Measurements from ENCODE around the gene DAP. TPM values are rescaled to one million over a fixed set of nuclear protein-coding genes. Genes with fewer than 3 reads are reported as not detected.
"Not testable (repeated sequence)": the region's sequence is repeated elsewhere in the genome, so short reads cannot be mapped to it uniquely, and the experiment has no call there.

The DAP gene
- total and polyA plus RNA-seq, 2 of the 13 experiments (the other 11 are each of a cell fraction or from before 2014, with no cell fraction given) = 22.0 to 57.5 TPM

- no peak for FAIRE-seq
- no peak for DNase-seq (ENCODE audit: low spot score)
- 94% methylated on average over 40 of the region's 48 CpGs for WGBS (ENCODE audit: low lambda C conversion rate)
- Histone ChIP-seq H3K36me3 (replicated peaks in 1 of 2; ENCODE audit: control insufficient read depth in 1 of 2, insufficient read depth in 2 of 2, low read length in 2 of 2) (no peaks in the 10 kb centered on the region), H3K4me2 (ENCODE audit: low read depth, low read length) (no peak overlapping the region), H3K4me1 (ENCODE audit: insufficient read depth, low read length) (no peaks in the 10 kb centered on the region), H3K9ac (ENCODE audit: insufficient read depth, low read depth, low read length) (no peak overlapping the region), H3K79me2 (ENCODE audit: insufficient read depth, low read length) (no peaks in the 10 kb centered on the region), H2AFZ (ENCODE audit: low read length) (no peak overlapping the region), H3K4me3 (replicated peaks in 1 of 3; ENCODE audit: insufficient read depth in 1 of 3, low read depth in 2 of 3, low read length in 3 of 3) (no peak overlapping the region), H3K9me3 (ENCODE audit: low read length) (no peaks in the 10 kb centered on the region), H4K20me1 (ENCODE audit: insufficient read depth, low read length) (0 out of 2 replicates have a peak, but pooled peaks cover 2% of the 10 kb centered on the region), H3K27ac (ENCODE audit: extremely low read length, insufficient read depth, low read length) (no peak overlapping the region), H3K27me3 (ENCODE audit: control insufficient read depth in 1 of 2, insufficient read depth in 2 of 2, low read length in 2 of 2) (peaks cover 3 to 20% of the 10 kb centered on the region in 2 experiments; a peak in 3 of 5 replicates)
- ChIA-PET POLR2A (no interaction called here), CTCF (ENCODE audit: low intra/inter-chr PET ratio, low total read pairs) (no interaction called here)
- in situ Hi-C loops (cut with HindIII; ENCODE audit: extremely low pct_ligation_motif_present, low pct_unique_long_range_greater_than_20kb) = no loop called here
- intact Hi-C loops (cut with micrococcal nuclease; ENCODE audit: unreplicated experiment) = no loop called here
- BruUV-seq (replicated peaks) = no TSS peak
- no peak for ATAC-seq
- TF ChIP-seq ZNF629 (CRISPR knock-in tag; conservative IDR thresholded peaks at IDR 0.05) (0 out of 2 replicates have a peak, but pooled peaks have one; percentile 37), ZKSCAN5 (CRISPR knock-in tag; IDR thresholded peaks at IDR 0.05) (no peak)
Observed at GRCh38 chr5:10639846-10640368, 121.1 kb downstream of the DAP start.

- FAIRE-seq; H4K20me1 ChIP-seq (ENCODE audit: insufficient read depth, low read length); ATAC-seq; POLR2A ChIA-PET; DNase-seq (ENCODE audit: low spot score); in situ Hi-C loops (cut with HindIII; ENCODE audit: extremely low pct_ligation_motif_present, low pct_unique_long_range_greater_than_20kb); H3K4me3 ChIP-seq (replicated peaks in 1 of 3; ENCODE audit: insufficient read depth in 1 of 3, low read depth in 2 of 3, low read length in 3 of 3); CTCF ChIA-PET (ENCODE audit: low intra/inter-chr PET ratio, low total read pairs); H3K9me3 ChIP-seq (ENCODE audit: low read length); H3K79me2 ChIP-seq (ENCODE audit: insufficient read depth, low read length); H3K4me2 ChIP-seq (ENCODE audit: low read depth, low read length); H3K9ac ChIP-seq (ENCODE audit: insufficient read depth, low read depth, low read length); H3K4me1 ChIP-seq (ENCODE audit: insufficient read depth, low read length); H3K36me3 ChIP-seq (replicated peaks in 1 of 2; ENCODE audit: control insufficient read depth in 1 of 2, insufficient read depth in 2 of 2, low read length in 2 of 2); intact Hi-C loops (cut with micrococcal nuclease; ENCODE audit: unreplicated experiment); H3K27ac ChIP-seq (ENCODE audit: extremely low read length, insufficient read depth, low read length); BruUV-seq (replicated peaks); H2AFZ ChIP-seq (ENCODE audit: low read length): not testable (repeated sequence)
- TF ChIP-seq ZBTB33 (CRISPR knock-in tag; IDR thresholded peaks at IDR 0.05) = 0 out of 2 replicates have a peak, but pooled peaks have one; percentile 9
- 98% methylated on average over 48 of the region's 48 CpGs for whole genome bisulfite sequencing (ENCODE audit: low lambda C conversion rate)
- H3K27me3 ChIP-seq (ENCODE audit: control insufficient read depth in 1 of 2, insufficient read depth in 2 of 2, low read length in 2 of 2) = peaks cover 3 to 17% of the 10 kb centered on the region in 2 experiments; a peak in 3 of 5 replicates
Observed at GRCh38 chr5:10638723-10639122, 122.3 kb downstream of the DAP start.

Measured in HepG2 (cell line).